SK-N-SH treated with all-trans-retinoic acid at 6 μM for 48 hours (cell line): ENCODE data around the gene EMX1.

ENCODE experiments used
- GLIS3 ChIP-seq: fragments of 250-450 bp; sonication (Bioruptor Pico); IDR thresholded peaks from 2 replicates; pipeline ENCODE4 v1.5.0; 2020; ENCODE audit warnings: mild to moderate bottlenecking, moderate library complexity
- RARB ChIP-seq: fragments of 250-450 bp; sonication (Bioruptor Pico); IDR thresholded peaks from 2 replicates; pipeline ENCODE4 v1.8.0; 2021; ENCODE audit warnings: mild to moderate bottlenecking, moderate library complexity
- SNAI2 ChIP-seq: fragments of 250-450 bp; sonication (Bioruptor Pico); IDR thresholded peaks from 2 replicates; pipeline ENCODE4 v1.5.0; 2020; ENCODE audit warnings: mild to moderate bottlenecking, moderate library complexity
- ZFP30 ChIP-seq: fragments of 450-650 bp; formaldehyde crosslinking; IDR thresholded peaks from 2 replicates; pipeline ENCODE4 v1.5.0; 2022; ENCODE audit warnings: mild to moderate bottlenecking, moderate library complexity
- ZNF565 ChIP-seq: fragments of 450-650 bp; formaldehyde crosslinking; conservative IDR thresholded peaks from 2 replicates; pipeline ENCODE4 v1.5.0; 2020; ENCODE audit warnings: low read depth, mild to moderate bottlenecking, moderate library complexity
- ZNF70 ChIP-seq: fragments of 450-650 bp; formaldehyde crosslinking; IDR thresholded peaks from 2 replicates; pipeline ENCODE4 v1.5.0; 2020; ENCODE audit warnings: mild to moderate bottlenecking, moderate library complexity
- TF ChIP-seq, protein P1 (sequence below): fragments of 250-450 bp; sonication (Bioruptor Pico); IDR thresholded peaks from 2 replicates; pipeline ENCODE4 v1.5.1; 2020; ENCODE audit warnings: low read depth, mild to moderate bottlenecking, moderate library complexity
- TF ChIP-seq, protein P2 (sequence below): fragments of 250-450 bp; sonication (Bioruptor Pico); IDR thresholded peaks from 2 replicates; pipeline ENCODE4 v1.5.1; 2021; ENCODE audit warnings: mild to moderate bottlenecking, moderate library complexity
- TF ChIP-seq, protein P3 (sequence below): fragments of 250-450 bp; sonication (Bioruptor Pico); IDR thresholded peaks from 2 replicates; pipeline ENCODE4 v1.8.0; 2020; ENCODE audit warnings: mild to moderate bottlenecking, moderate library complexity, borderline replicate concordance

GRCh38 chr2:72943540-72944395, 26.4 kb downstream of the EMX1 start:
- TF ChIP-seq GLIS3 (no peak), ZNF565 (CRISPR knock-in tag) (no peak), RARB (CRISPR knock-in tag) (no peak), ZNF70 (CRISPR knock-in tag) (no peak), ZFP30 (no peak), SNAI2 (CRISPR knock-in tag) (no peak)
- TF ChIP-seq, protein P1, sequence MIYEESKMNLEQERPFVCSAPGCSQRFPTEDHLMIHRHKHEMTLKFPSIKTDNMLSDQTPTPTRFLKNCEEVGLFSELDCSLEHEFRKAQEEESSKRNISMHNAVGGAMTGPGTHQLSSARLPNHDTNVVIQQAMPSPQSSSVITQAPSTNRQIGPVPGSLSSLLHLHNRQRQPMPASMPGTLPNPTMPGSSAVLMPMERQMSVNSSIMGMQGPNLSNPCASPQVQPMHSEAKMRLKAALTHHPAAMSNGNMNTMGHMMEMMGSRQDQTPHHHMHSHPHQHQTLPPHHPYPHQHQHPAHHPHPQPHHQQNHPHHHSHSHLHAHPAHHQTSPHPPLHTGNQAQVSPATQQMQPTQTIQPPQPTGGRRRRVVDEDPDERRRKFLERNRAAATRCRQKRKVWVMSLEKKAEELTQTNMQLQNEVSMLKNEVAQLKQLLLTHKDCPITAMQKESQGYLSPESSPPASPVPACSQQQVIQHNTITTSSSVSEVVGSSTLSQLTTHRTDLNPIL (CRISPR knock-in tag) = no peak
- TF ChIP-seq, protein P2, sequence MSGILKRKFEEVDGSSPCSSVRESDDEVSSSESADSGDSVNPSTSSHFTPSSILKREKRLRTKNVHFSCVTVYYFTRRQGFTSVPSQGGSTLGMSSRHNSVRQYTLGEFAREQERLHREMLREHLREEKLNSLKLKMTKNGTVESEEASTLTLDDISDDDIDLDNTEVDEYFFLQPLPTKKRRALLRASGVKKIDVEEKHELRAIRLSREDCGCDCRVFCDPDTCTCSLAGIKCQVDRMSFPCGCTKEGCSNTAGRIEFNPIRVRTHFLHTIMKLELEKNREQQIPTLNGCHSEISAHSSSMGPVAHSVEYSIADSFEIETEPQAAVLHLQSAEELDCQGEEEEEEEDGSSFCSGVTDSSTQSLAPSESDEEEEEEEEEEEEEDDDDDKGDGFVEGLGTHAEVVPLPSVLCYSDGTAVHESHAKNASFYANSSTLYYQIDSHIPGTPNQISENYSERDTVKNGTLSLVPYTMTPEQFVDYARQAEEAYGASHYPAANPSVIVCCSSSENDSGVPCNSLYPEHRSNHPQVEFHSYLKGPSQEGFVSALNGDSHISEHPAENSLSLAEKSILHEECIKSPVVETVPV (CRISPR knock-in tag) = no peak
- TF ChIP-seq, protein P3, sequence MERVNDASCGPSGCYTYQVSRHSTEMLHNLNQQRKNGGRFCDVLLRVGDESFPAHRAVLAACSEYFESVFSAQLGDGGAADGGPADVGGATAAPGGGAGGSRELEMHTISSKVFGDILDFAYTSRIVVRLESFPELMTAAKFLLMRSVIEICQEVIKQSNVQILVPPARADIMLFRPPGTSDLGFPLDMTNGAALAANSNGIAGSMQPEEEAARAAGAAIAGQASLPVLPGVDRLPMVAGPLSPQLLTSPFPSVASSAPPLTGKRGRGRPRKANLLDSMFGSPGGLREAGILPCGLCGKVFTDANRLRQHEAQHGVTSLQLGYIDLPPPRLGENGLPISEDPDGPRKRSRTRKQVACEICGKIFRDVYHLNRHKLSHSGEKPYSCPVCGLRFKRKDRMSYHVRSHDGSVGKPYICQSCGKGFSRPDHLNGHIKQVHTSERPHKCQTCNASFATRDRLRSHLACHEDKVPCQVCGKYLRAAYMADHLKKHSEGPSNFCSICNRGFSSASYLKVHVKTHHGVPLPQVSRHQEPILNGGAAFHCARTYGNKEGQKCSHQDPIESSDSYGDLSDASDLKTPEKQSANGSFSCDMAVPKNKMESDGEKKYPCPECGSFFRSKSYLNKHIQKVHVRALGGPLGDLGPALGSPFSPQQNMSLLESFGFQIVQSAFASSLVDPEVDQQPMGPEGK (CRISPR knock-in tag) = no peak
